HUES6 (cell line): ENCODE measurements around the gene ERICH2.

Experiments used
- H3K27ac ChIP-seq: 2 replicates; pipeline ENCODE4 v1.7.0; 2013; ENCODE audit warnings: low read depth, mild to moderate bottlenecking, low read length, inconsistent platforms
- H3K27me3 ChIP-seq: 2 replicates; pipeline ENCODE4 v1.6.1; 2013; ENCODE audit warnings: low read length; ENCODE audit not compliant: control insufficient read depth, insufficient read depth
- H3K36me3 ChIP-seq: 2 replicates; pipeline ENCODE4 v1.6.1; 2013; ENCODE audit warnings: low read length; ENCODE audit not compliant: control insufficient read depth, insufficient read depth
- H3K4me1 ChIP-seq: 2 replicates; pipeline ENCODE4 v1.6.1; 2013; ENCODE audit warnings: low read length; ENCODE audit not compliant: control insufficient read depth, insufficient read depth
- H3K4me3 ChIP-seq: 2 replicates; pipeline ENCODE4 v1.5.1; 2013; ENCODE audit warnings: low read depth, low read length
- H3K9ac ChIP-seq: one replicate; pipeline ENCODE4 v1.6.1; 2013; ENCODE audit warnings: mild to moderate bottlenecking, low read length
- H3K9me3 ChIP-seq: 2 replicates; pipeline ENCODE4 v1.6.1; 2013; ENCODE audit warnings: low read depth, low read length; ENCODE audit not compliant: control insufficient read depth, insufficient read depth

The ERICH2 gene

GRCh38 chr2:170824526-170825015, 54.4 kb downstream of the ERICH2 start:
- peaks cover 68% of the 10 kb centered on the region for H3K27me3 ChIP-seq
- peaks cover 36% of the 10 kb centered on the region for H3K4me1 ChIP-seq
- no peak overlapping the region for H3K27ac ChIP-seq
- H3K9me3 ChIP-seq: no peaks in the 10 kb centered on the region
- H3K4me3 ChIP-seq: no peak overlapping the region
- H3K9ac ChIP-seq: no peak overlapping the region
- peaks cover 18% of the 10 kb centered on the region; the same call in 1 of the 2 replicates for H3K36me3 ChIP-seq

- Histone ChIP-seq H3K4me1 (peaks cover 8% of the 10 kb centered on the region), H3K9ac (no peak overlapping the region), H3K9me3 (no peaks in the 10 kb centered on the region), H3K27ac (no peak overlapping the region), H3K36me3 (peaks cover 43% of the 10 kb centered on the region; the same call in 1 of the 2 replicates), H3K4me3 (no peak overlapping the region), H3K27me3 (peaks cover 34% of the 10 kb centered on the region; the same call in 1 of the 2 replicates)
These were observed 57.8 kb downstream of the ERICH2 start for GRCh38 chr2:170827841-170828532.

- H3K9me3 ChIP-seq: no peaks in the 10 kb centered on the region
- H3K4me3 ChIP-seq: no peak overlapping the region
- peaks cover 8% of the 10 kb centered on the region for H3K4me1 ChIP-seq
- peaks cover 48% of the 10 kb centered on the region; the same call in 1 of the 2 replicates for H3K36me3 ChIP-seq
- H3K27ac ChIP-seq: no peak overlapping the region
- H3K27me3 ChIP-seq: peaks cover 30% of the 10 kb centered on the region; the same call in 1 of the 2 replicates
- no peak overlapping the region for H3K9ac ChIP-seq
These were observed 58.3 kb downstream of the ERICH2 start for GRCh38 chr2:170828533-170828916.

- Histone ChIP-seq H3K27ac (no peak overlapping the region), H3K27me3 (peaks cover 25% of the 10 kb centered on the region; the same call in 1 of the 2 replicates), H3K9me3 (no peaks in the 10 kb centered on the region), H3K9ac (no peak overlapping the region), H3K4me3 (no peak overlapping the region), H3K36me3 (peaks cover 51% of the 10 kb centered on the region; the same call in 1 of the 2 replicates), H3K4me1 (peaks cover 3% of the 10 kb centered on the region)
These were observed 58.9 kb downstream of the ERICH2 start for GRCh38 chr2:170829036-170829435.

- Histone ChIP-seq H3K9me3 (no peaks in the 10 kb centered on the region), H3K27me3 (peaks cover 14% of the 10 kb centered on the region; the same call in 1 of the 2 replicates), H3K4me3 (no peak overlapping the region), H3K27ac (no peak overlapping the region), H3K9ac (no peak overlapping the region), H3K36me3 (peaks cover 53% of the 10 kb centered on the region; the same call in 1 of the 2 replicates), H3K4me1 (no peaks in the 10 kb centered on the region)
These were observed 60.0 kb downstream of the ERICH2 start for GRCh38 chr2:170830166-170830565.

GRCh38 chr2:170831115-170831514, 60.9 kb downstream of the ERICH2 start:
- Histone ChIP-seq H3K27ac (no peak overlapping the region), H3K4me3 (no peak overlapping the region), H3K36me3 (peaks cover 57% of the 10 kb centered on the region; the same call in 1 of the 2 replicates), H3K9me3 (no peaks in the 10 kb centered on the region), H3K4me1 (no peaks in the 10 kb centered on the region), H3K27me3 (peaks cover 9% of the 10 kb centered on the region; the same call in 1 of the 2 replicates), H3K9ac (no peak overlapping the region)

- Histone ChIP-seq H3K9me3 (no peaks in the 10 kb centered on the region), H3K4me1 (no peaks in the 10 kb centered on the region), H3K9ac (no peak overlapping the region), H3K27ac (no peak overlapping the region), H3K4me3 (no peak overlapping the region), H3K36me3 (peaks cover 80% of the 10 kb centered on the region; the same call in 1 of the 2 replicates), H3K27me3 (no peaks in the 10 kb centered on the region)
These were observed 65.8 kb downstream of the ERICH2 start for GRCh38 chr2:170836027-170836426.

GRCh38 chr2:170840717-170841210, 70.6 kb downstream of the ERICH2 start:
- no peak overlapping the region for H3K27ac ChIP-seq
- no peaks in the 10 kb centered on the region for H3K4me1 ChIP-seq
- H3K9me3 ChIP-seq: no peaks in the 10 kb centered on the region
- no peaks in the 10 kb centered on the region for H3K27me3 ChIP-seq
- no peak overlapping the region for H3K4me3 ChIP-seq
- peaks cover 65% of the 10 kb centered on the region; the same call in 1 of the 2 replicates for H3K36me3 ChIP-seq
- H3K9ac ChIP-seq: no peak overlapping the region

GRCh38 chr2:170842785-170843184, 72.6 kb downstream of the ERICH2 start:
- H3K36me3 ChIP-seq: peaks cover 53% of the 10 kb centered on the region; the same call in 1 of the 2 replicates
- H3K9ac ChIP-seq: no peak overlapping the region
- H3K27me3 ChIP-seq: no peaks in the 10 kb centered on the region
- no peak overlapping the region for H3K4me3 ChIP-seq
- no peaks in the 10 kb centered on the region for H3K9me3 ChIP-seq
- H3K4me1 ChIP-seq: no peaks in the 10 kb centered on the region
- H3K27ac ChIP-seq: no peak overlapping the region

GRCh38 chr2:170843656-170844055, 73.5 kb downstream of the ERICH2 start:
- H3K27me3 ChIP-seq: no peaks in the 10 kb centered on the region
- H3K9ac ChIP-seq: no peak overlapping the region
- no peak overlapping the region for H3K27ac ChIP-seq
- no peaks in the 10 kb centered on the region for H3K4me1 ChIP-seq
- H3K9me3 ChIP-seq: no peaks in the 10 kb centered on the region
- no peak overlapping the region for H3K4me3 ChIP-seq
- H3K36me3 ChIP-seq: peaks cover 51% of the 10 kb centered on the region; the same call in 1 of the 2 replicates

- Histone ChIP-seq H3K27me3 (no peaks in the 10 kb centered on the region), H3K36me3 (peaks cover 52% of the 10 kb centered on the region; the same call in 1 of the 2 replicates), H3K4me3 (no peak overlapping the region), H3K9me3 (no peaks in the 10 kb centered on the region), H3K9ac (no peak overlapping the region), H3K4me1 (no peaks in the 10 kb centered on the region), H3K27ac (no peak overlapping the region)
These were observed 75.2 kb downstream of the ERICH2 start for GRCh38 chr2:170845343-170845742.
